ENCODE results near the gene IL1RAP. TPM values are rescaled to one million over a fixed set of nuclear protein-coding genes. Genes with fewer than 3 reads are reported as not detected.

Gene IL1RAP
- total RNA-seq, 1 donor from 2014 or later = 15.0 TPM

GRCh38 chr3:190558316-190558715 lies 44.4 kb downstream of the IL1RAP start:
- Mint-ChIP-seq H3K9me3 (peaks cover 11% of the 10 kb centered on the region), H3K36me3 (peaks cover 3% of the 10 kb centered on the region), H3K27ac (no peak overlapping the region), H3K4me3 (no peak overlapping the region), H3K27me3 (ENCODE audit: low read depth) (no peaks in the 10 kb centered on the region), H3K4me1 (peaks cover 27% of the 10 kb centered on the region)
- no peak for TF ChIP-seq CTCF (IDR thresholded peaks at IDR 0.05; ENCODE audit: unreplicated experiment)
- DNase-seq (ENCODE audit: low spot score in 2 of 2, unreplicated experiment in 2 of 2) = no peak

- Mint-ChIP-seq H3K4me3 (no peak overlapping the region), H3K27ac (no peak overlapping the region), H3K9me3 (peaks cover 11% of the 10 kb centered on the region), H3K27me3 (ENCODE audit: low read depth) (no peaks in the 10 kb centered on the region), H3K36me3 (peaks cover 3% of the 10 kb centered on the region), H3K4me1 (peaks cover 25% of the 10 kb centered on the region)
- DNase-seq (ENCODE audit: low spot score in 2 of 2, unreplicated experiment in 2 of 2) = no peak
- TF ChIP-seq CTCF (IDR thresholded peaks at IDR 0.05; ENCODE audit: unreplicated experiment) = no peak
Observed at GRCh38 chr3:190558796-190559195, 44.9 kb downstream of the IL1RAP start.

- no peaks in the 10 kb centered on the region for H3K27me3 Mint-ChIP-seq (ENCODE audit: low read depth)
- TF ChIP-seq CTCF (IDR thresholded peaks at IDR 0.05; ENCODE audit: unreplicated experiment) = no peak
- no peak overlapping the region for H3K27ac Mint-ChIP-seq
- H3K36me3 Mint-ChIP-seq = peaks cover 3% of the 10 kb centered on the region
- H3K4me3 Mint-ChIP-seq = no peak overlapping the region
- H3K4me1 Mint-ChIP-seq = peaks cover 18% of the 10 kb centered on the region
- DNase-seq (ENCODE audit: low spot score in 2 of 2, unreplicated experiment in 2 of 2) = no peak
- H3K9me3 Mint-ChIP-seq = peaks cover 11% of the 10 kb centered on the region
Observed at GRCh38 chr3:190560013-190560895, 46.4 kb downstream of the IL1RAP start.

- H3K9me3 Mint-ChIP-seq = peaks cover 18% of the 10 kb centered on the region
- no peak overlapping the region for H3K4me3 Mint-ChIP-seq
- no peak for DNase-seq (ENCODE audit: low spot score in 2 of 2, unreplicated experiment in 2 of 2)
- H3K27me3 Mint-ChIP-seq (ENCODE audit: low read depth) = no peaks in the 10 kb centered on the region
- no peak for TF ChIP-seq CTCF (IDR thresholded peaks at IDR 0.05; ENCODE audit: unreplicated experiment)
- peaks cover 27% of the 10 kb centered on the region for H3K4me1 Mint-ChIP-seq
- no peak overlapping the region for H3K27ac Mint-ChIP-seq
- peaks cover 4% of the 10 kb centered on the region for H3K36me3 Mint-ChIP-seq
Observed at GRCh38 chr3:190562866-190563510, 49.1 kb downstream of the IL1RAP start.

- DNase-seq (ENCODE audit: low spot score in 2 of 2, unreplicated experiment in 2 of 2) = no peak
- H3K4me1 Mint-ChIP-seq = peaks cover 27% of the 10 kb centered on the region
- no peaks in the 10 kb centered on the region for H3K27me3 Mint-ChIP-seq (ENCODE audit: low read depth)
- no peak for TF ChIP-seq CTCF (IDR thresholded peaks at IDR 0.05; ENCODE audit: unreplicated experiment)
- peaks cover 10% of the 10 kb centered on the region for H3K9me3 Mint-ChIP-seq
- H3K4me3 Mint-ChIP-seq = no peak overlapping the region
- H3K36me3 Mint-ChIP-seq = peaks cover 2% of the 10 kb centered on the region
- H3K27ac Mint-ChIP-seq = no peak overlapping the region
Observed at GRCh38 chr3:190564175-190564574, 50.3 kb downstream of the IL1RAP start.

Measured in mesothelial cell of epicardium (in vitro differentiated cells).